Esophagus muscularis mucosa (tissue), 4 donors: ENCODE data around the gene NR2F1-AS1. TPM values are rescaled to one million over a fixed set of nuclear protein-coding genes. Genes with fewer than 3 reads are reported as not detected.

ENCODE experiments used
- DNase-seq: peaks from one replicate; pipeline ENCODE4 v3.0.0-alpha.2; 2017; ENCODE audit errors: extremely low spot score
- H3K27ac ChIP-seq, 4 donors: fragments of 200-600 bp; sonication (generic); replicated peaks in 1 of 4; 1 replicate in 3 of 4; 2 replicates in 1 of 4; pipeline ENCODE4 v1.5.1; 2016 to 2019; ENCODE audit warnings: mild to moderate bottlenecking in 1 of 4
- H3K27me3 ChIP-seq, 4 donors: fragments of 200-600 bp; sonication (generic); one replicate each; pipeline versions ENCODE4 v1.5.1 to v1.6.0; 2016 to 2019
- H3K36me3 ChIP-seq, 4 donors: fragments of 200-600 bp; sonication (generic); one replicate each; pipeline ENCODE4 v1.5.1; 2016 to 2019
- H3K4me1 ChIP-seq, 4 donors: fragments of 200-600 bp; sonication (generic); one replicate each; pipeline ENCODE4 v1.5.1; 2016 to 2019
- H3K4me3 ChIP-seq, 4 donors: fragments of 200-600 bp; sonication (generic); 1 replicate in 2 of 4; 2 replicates in 2 of 4; pipeline ENCODE4 v1.5.1; 2016 to 2019; ENCODE audit warnings: mild to moderate bottlenecking in 4 of 4, moderate library complexity in 1 of 4
- H3K9me3 ChIP-seq, 4 donors: fragments of 200-600 bp; sonication (generic); 1 replicate in 3 of 4; 2 replicates in 1 of 4; pipeline ENCODE4 v1.5.1; 2016 to 2019
- EP300 ChIP-seq: sonication (generic); formaldehyde crosslinking; IDR thresholded peaks from one replicate; pipeline ENCODE4 v1.6.1; 2017; ENCODE audit warnings: antibody characterized with exemption
- POLR2A ChIP-seq: fragments of 450-650 bp; IDR thresholded peaks from one replicate; pipeline ENCODE4 v1.6.1; 2017; ENCODE audit warnings: antibody characterized with exemption, moderate library complexity, mild to moderate bottlenecking, low read depth
- POLR2AphosphoS5 ChIP-seq, 2 donors: sonication (generic); formaldehyde crosslinking; IDR thresholded peaks; one replicate each; pipeline ENCODE4 v1.6.1; 2017; ENCODE audit warnings: antibody characterized with exemption in 2 of 2
- WGBS: methylation state at CpG from one replicate; pipeline ENCODE4 v1.1.5; 2018; 5-methylcytosine and 5-hydroxymethylcytosine counted together
- intact Hi-C: fragments of 100-400 bp; cut with DNase I; formaldehyde crosslinking; loops from one replicate; pipeline ENCODE4 v1.15.1; 2023
- total RNA-seq, 4 donors: library from RNA; depleted of rRNA; stranded (reverse); fragments of >200 nt; gene quantifications; one replicate each; pipeline versions ENCODE4 v1.1.0 to v1.2.1, GENCODE V29; 2016
- TF ChIP-seq, protein P1 (sequence below), 3 experiments: fragments of 200-600 bp in 2 of 3; fragments of 450-650 bp in 1 of 3; sonication (generic) in 2 of 3; IDR thresholded peaks; one replicate each; pipeline ENCODE4 v1.5.1; 2017 to 2019; ENCODE audit warnings: antibody characterized with exemption in 3 of 3, mild to moderate bottlenecking in 2 of 3, moderate library complexity in 1 of 3

NR2F1-AS1 gene
- total RNA-seq, 4 donors from 2014 or later: 8.6 to 22.8 (median 9.5) TPM

DNA sequence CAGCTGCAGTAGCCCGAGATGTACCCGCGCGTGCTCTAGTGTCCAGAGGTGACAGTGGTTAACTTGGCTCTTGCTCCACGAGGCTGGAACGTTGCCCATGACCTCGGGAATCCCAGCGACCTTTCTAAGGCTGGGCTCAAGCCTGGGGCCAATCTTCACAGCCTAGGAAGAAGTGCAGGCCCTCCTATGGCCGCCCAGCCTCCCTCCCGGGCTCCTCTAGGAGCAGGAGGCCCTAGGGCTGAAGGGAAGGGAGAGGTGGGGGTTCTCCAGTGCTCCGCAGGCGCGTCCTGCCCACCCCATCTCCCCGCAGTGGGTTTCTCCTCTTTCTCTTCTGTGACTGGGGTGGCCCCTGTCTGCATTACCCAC is 15.3 kb upstream of the NR2F1-AS1 start:
- Histone ChIP-seq H3K27me3 (peaks cover 0 to 41% (median 0%) of the 10 kb centered on the region in 4 donors), H3K36me3 (peaks cover 0 to 22% (median 5%) of the 10 kb centered on the region in 4 donors), H3K4me1 (peaks cover 0 to 43% (median 20%) of the 10 kb centered on the region in 4 donors), H3K4me3 (no peak overlapping the region), H3K27ac (peak overlapping the region in 1 of 4 donors; percentile 89), H3K9me3 (no peaks in the 10 kb centered on the region)
- intact Hi-C loops: no loop called here
- TF ChIP-seq EP300: no peak
- no peak for TF ChIP-seq POLR2A
- TF ChIP-seq POLR2AphosphoS5 (IDR thresholded peaks at IDR 0.05): no peak
- TF ChIP-seq, protein P1, sequence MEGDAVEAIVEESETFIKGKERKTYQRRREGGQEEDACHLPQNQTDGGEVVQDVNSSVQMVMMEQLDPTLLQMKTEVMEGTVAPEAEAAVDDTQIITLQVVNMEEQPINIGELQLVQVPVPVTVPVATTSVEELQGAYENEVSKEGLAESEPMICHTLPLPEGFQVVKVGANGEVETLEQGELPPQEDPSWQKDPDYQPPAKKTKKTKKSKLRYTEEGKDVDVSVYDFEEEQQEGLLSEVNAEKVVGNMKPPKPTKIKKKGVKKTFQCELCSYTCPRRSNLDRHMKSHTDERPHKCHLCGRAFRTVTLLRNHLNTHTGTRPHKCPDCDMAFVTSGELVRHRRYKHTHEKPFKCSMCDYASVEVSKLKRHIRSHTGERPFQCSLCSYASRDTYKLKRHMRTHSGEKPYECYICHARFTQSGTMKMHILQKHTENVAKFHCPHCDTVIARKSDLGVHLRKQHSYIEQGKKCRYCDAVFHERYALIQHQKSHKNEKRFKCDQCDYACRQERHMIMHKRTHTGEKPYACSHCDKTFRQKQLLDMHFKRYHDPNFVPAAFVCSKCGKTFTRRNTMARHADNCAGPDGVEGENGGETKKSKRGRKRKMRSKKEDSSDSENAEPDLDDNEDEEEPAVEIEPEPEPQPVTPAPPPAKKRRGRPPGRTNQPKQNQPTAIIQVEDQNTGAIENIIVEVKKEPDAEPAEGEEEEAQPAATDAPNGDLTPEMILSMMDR (IDR thresholded peaks at IDR 0.05): no peak
- 37% methylated on average over 14 of the region's 14 CpGs for whole genome bisulfite sequencing
- no peak for DNase-seq

DNA sequence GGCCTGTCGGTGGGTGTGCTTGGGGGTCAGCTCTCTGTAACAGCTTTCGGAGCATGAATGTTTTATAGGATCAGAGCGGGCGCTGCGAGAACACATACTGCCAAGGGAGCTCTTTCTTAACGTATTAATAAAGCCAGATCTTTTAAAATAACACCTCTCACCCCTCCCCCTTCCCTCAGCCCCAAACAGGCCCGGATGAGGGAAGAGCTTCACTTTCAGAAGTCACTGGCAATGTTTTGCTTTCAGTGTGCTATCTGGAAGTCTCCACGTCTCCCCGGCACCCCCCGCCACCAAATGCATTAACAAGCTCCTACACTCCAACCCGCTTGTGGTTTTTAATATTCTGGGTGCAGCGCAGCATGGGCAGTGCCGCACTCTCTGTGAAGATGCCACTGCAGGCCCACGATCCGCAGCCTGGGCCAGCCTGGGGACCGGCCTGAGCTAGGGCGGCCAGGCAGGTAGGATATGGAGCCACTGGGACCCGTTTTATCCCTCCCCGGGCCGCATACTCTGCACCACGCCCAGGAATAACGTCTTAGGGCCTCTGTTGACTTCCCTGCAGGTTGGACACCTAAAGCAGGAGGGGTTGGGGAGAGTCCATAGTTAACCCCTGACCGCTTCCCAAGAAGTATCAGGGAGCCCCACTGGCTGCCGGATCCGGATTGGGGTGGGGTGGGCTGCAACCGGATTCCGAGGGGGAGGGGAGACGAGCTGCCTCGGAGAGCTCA is 14.6 kb upstream of the NR2F1-AS1 start:
- Histone ChIP-seq H3K27me3 (peaks cover 0 to 41% (median 0%) of the 10 kb centered on the region in 4 donors), H3K36me3 (peaks cover 0 to 22% (median 5%) of the 10 kb centered on the region in 4 donors), H3K27ac (peak overlapping the region; percentile 1 to 75 (median 68)), H3K4me1 (peaks cover 0 to 48% (median 27%) of the 10 kb centered on the region in 4 donors), H3K4me3 (peak overlapping the region in 2 of 4 donors; percentile 2 to 20), H3K9me3 (no peaks in the 10 kb centered on the region)
- 64% methylated on average over 26 of the region's 29 CpGs for WGBS
- DNase-seq: peak; percentile 84
- intact Hi-C loops: no loop called here
- TF ChIP-seq EP300: no peak
- TF ChIP-seq POLR2AphosphoS5 (IDR thresholded peaks at IDR 0.05): no peak
- TF ChIP-seq POLR2A: no peak
- TF ChIP-seq, protein P1 (IDR thresholded peaks at IDR 0.05): no peak

DNA sequence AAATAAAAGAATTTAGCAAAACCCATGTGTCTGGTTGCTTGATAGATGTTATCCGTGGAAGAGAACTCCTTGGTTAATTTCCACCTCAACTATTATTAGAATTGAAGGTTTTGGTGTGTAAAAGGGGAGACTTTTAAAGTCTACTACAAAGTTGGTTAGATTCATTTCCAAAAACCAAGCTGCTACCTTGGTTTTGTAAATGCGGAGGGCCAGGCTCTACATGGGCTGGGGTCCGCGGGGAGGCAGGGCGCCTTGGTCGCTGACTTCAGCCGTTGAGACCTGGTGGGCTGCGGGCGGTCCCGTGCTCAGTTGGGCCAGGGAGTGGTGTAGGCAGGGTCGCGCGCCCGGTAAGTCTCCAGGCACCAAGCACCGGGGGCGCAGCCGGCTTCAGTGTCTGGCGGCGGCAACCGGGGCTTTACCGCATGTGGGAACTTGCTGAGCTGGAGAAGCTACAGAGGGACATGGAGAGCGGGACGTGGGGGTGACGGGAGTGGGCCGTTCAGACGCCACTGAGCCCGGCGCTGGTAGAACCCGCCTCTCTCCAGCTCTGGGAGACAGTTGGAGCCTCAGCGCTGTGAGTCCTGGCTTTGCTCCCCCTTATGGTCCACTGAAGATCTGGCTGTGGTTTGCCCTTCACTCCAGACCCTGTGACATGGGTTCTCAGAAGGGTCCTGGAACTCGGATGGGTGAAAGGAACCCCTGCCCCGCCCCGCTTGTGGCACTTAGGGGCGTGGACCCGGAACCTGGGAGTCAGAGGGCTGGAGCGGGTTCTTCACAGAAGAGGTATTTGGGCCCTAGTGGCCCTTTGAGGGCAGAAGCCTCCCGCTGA is 13.8 kb upstream of the NR2F1-AS1 start:
- Histone ChIP-seq H3K4me1 (peaks cover 0 to 51% (median 35%) of the 10 kb centered on the region in 4 donors), H3K4me3 (peak overlapping the region in 3 of 4 donors; percentile 2 to 20 (median 19)), H3K27ac (peak overlapping the region; percentile 1 to 75 (median 68)), H3K9me3 (no peaks in the 10 kb centered on the region), H3K27me3 (peaks cover 0 to 41% (median 0%) of the 10 kb centered on the region in 4 donors), H3K36me3 (peaks cover 0 to 22% (median 5%) of the 10 kb centered on the region in 4 donors)
- 83% methylated on average over 9 of the region's 37 CpGs for WGBS
- DNase-seq: peak; percentile 83
- intact Hi-C loops: no loop called here
- no peak for TF ChIP-seq POLR2AphosphoS5 (IDR thresholded peaks at IDR 0.05)
- peak; percentile 6 for TF ChIP-seq POLR2A

DNA sequence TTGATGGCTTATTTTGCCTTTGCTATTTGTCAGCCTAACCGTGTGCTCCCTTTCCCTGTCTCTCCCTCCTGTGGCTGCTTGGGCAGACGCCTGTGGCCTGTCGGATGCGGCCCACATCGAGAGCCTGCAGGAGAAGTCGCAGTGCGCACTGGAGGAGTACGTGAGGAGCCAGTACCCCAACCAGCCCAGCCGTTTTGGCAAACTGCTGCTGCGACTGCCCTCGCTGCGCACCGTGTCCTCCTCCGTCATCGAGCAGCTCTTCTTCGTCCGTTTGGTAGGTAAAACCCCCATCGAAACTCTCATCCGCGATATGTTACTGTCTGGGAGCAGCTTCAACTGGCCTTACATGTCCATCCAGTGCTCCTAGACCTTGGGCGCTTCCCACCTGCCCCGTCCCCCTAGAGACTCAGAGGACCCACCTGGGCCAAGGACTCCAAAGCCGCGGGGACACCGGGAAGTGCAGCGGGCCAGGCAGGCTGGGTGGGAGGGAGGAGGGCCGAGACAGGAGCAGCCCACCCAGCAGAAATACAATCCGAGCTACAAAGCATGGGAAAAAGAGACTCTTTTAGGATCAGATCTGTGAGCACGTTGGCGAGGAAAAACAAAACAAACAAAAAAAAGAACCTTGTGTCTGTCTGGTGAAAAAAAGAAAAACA is 12.6 kb upstream of the NR2F1-AS1 start:
- Histone ChIP-seq H3K27me3 (peaks cover 0 to 43% (median 0%) of the 10 kb centered on the region in 4 donors), H3K4me3 (peak overlapping the region in 2 of 4 donors; percentile 12 to 20), H3K4me1 (peaks cover 0 to 53% (median 36%) of the 10 kb centered on the region in 4 donors), H3K27ac (peak overlapping the region in 3 of 4 donors; percentile 34 to 60 (median 47)), H3K9me3 (no peaks in the 10 kb centered on the region), H3K36me3 (peaks cover 0 to 22% (median 5%) of the 10 kb centered on the region in 4 donors)
- intact Hi-C loops: no loop called here
- TF ChIP-seq, protein P1 (IDR thresholded peaks at IDR 0.05): no peak
- no peak for TF ChIP-seq EP300
- no peak for TF ChIP-seq POLR2AphosphoS5 (IDR thresholded peaks at IDR 0.05)
- TF ChIP-seq POLR2A: no peak
- WGBS: 61% methylated on average over 30 of the region's 30 CpGs
- DNase-seq: peak; percentile 60
